Stomach (tissue), 9 donors: ENCODE results near the gene INPP5A. TPM values are rescaled to one million over a fixed set of nuclear protein-coding genes. Genes with fewer than 3 reads are reported as not detected.

Experiments
- DNase-seq, 2 donors: peaks; one replicate each; pipeline versions ENCODE4 v3.0.0 to v3.0.0-alpha.2; 2013 to 2019
- H3K27ac ChIP-seq, 5 donors: fragments of 200-600 bp in 4 of 5; sonication (generic) in 4 of 5; one replicate each; pipeline ENCODE4 v1.5.1; 2013 to 2019; ENCODE audit warnings: mild to moderate bottlenecking in 1 of 5, moderate library complexity in 1 of 5
- H3K27me3 ChIP-seq, 3 donors: fragments of 200-600 bp; sonication (generic); one replicate each; pipeline ENCODE4 v1.5.1; 2017 to 2019; ENCODE audit warnings: mixed run types in 1 of 3
- H3K36me3 ChIP-seq, 4 donors: fragments of 200-600 bp; sonication (generic); 1 replicate in 3 of 4; 2 replicates in 1 of 4; pipeline ENCODE4 v1.5.1; 2016 to 2019
- H3K4me1 ChIP-seq, 4 donors: fragments of 200-600 bp; sonication (generic); one replicate each; pipeline ENCODE4 v1.5.1; 2016 to 2019
- H3K4me3 ChIP-seq, 4 donors: fragments of 200-600 bp; sonication (generic) in 3 of 4; one replicate each; pipeline ENCODE4 v1.5.1; 2016 to 2019; ENCODE audit warnings: mild to moderate bottlenecking in 1 of 4
- H3K9me3 ChIP-seq, 4 donors: fragments of 200-600 bp; sonication (generic); one replicate each; pipeline ENCODE4 v1.5.1; 2016 to 2019
- CTCF ChIP-seq, 7 experiments: fragments of 450-650 bp in 4 of 7; fragments of 200-600 bp in 3 of 7; sonication (generic) in 3 of 7; IDR thresholded peaks; one replicate each; pipeline ENCODE4 v1.5.1; 2016 to 2019; ENCODE audit warnings: antibody characterized with exemption in 7 of 7, control low read depth in 2 of 7, mild to moderate bottlenecking in 1 of 7
- EP300 ChIP-seq: sonication (generic); formaldehyde crosslinking; IDR thresholded peaks from one replicate; pipeline ENCODE4 v1.6.1; 2017; ENCODE audit warnings: antibody characterized with exemption
- POLR2A ChIP-seq, 4 donors: fragments of 450-650 bp; IDR thresholded peaks; one replicate each; pipeline ENCODE4 v1.6.1; 2016; ENCODE audit warnings: antibody characterized with exemption in 4 of 4, control low read depth in 2 of 4, mild to moderate bottlenecking in 1 of 4, moderate library complexity in 1 of 4
- POLR2AphosphoS5 ChIP-seq, 3 donors: sonication (generic); formaldehyde crosslinking; IDR thresholded peaks; one replicate each; pipeline ENCODE4 v1.6.1; 2016; ENCODE audit warnings: antibody characterized with exemption in 3 of 3
- WGBS, 5 donors: extraction: QIAGEN DNeasy Blood & Tissue Kit in 3 of 5; methylation state at CpG; one replicate each; pipeline versions ENCODE4 v1.1.5 to v1.1.7; 2013 to 2018; 5-methylcytosine and 5-hydroxymethylcytosine counted together
- intact Hi-C: fragments of 100-400 bp; cut with DNase I; formaldehyde crosslinking; loops from one replicate; pipeline ENCODE4 v1.15.1; 2023; ENCODE audit warnings: low total_unique reads
- polyA plus RNA-seq, 3 donors: library from polyadenylated mRNA; stranded (reverse); fragments of 200-250 nt; gene quantifications; one replicate each; pipeline ENCODE4 v1.2.3, GENCODE V29; 2013
- total RNA-seq, 5 donors: library from RNA; depleted of rRNA; stranded (reverse); fragments of >200 nt; gene quantifications; one replicate each; pipeline versions ENCODE4 v1.1.0 to v1.2.3, GENCODE V29; 2014 to 2016
- donor health status: healthy with polysubstance abuse.
- donor health status: Bipolar disorder and iron deficiency.
- donor health status: healthy.

Gene INPP5A
- total and polyA plus RNA-seq, 8 donors: 17.2 to 72.3 (median 31.0) TPM

DNA sequence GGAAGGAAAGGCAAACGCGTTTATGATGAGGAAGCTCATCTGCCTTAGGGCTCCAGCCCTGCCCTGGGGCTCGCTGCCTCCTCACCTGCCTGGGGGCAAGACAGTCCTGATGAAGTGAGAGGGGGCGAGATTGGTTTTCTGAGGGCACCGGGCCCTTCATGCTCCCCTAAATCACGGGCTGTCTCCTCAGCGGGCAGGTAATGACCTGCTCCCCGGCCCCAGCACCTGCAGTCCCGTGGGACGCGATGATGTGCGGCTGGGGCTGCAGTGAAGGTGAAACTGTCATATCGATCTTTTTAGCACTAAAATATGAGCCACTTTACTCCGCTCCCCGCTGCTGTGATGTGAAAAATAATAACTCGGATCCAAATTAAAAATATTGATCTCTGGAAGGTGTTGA, 120.2 kb downstream of the INPP5A start:
- no peak for DNase-seq

GRCh38 chr10:132658546-132659205, 121.1 kb downstream of the INPP5A start:
- Histone ChIP-seq H3K4me1 (peaks cover 0 to 31% (median 11%) of the 10 kb centered on the region in 4 donors), H3K9me3 (no peaks in the 10 kb centered on the region), H3K27me3 (no peaks in the 10 kb centered on the region), H3K4me3 (no peak overlapping the region), H3K27ac (no peak overlapping the region), H3K36me3 (peaks cover 8 to 62% (median 47%) of the 10 kb centered on the region in 4 donors)
- TF ChIP-seq CTCF (IDR thresholded peaks at IDR 0.05) (no peak), POLR2A (IDR thresholded peaks at IDR 0.05) (no peak)
- intact Hi-C loops: loop anchor here (10.0 kb wide), 1 partner anchor 126 kb away; the partner anchor contains the start of gene NKX6-2
- DNase-seq: no peak
- WGBS, 5 donors: 90 to 95% (median 94%) methylated on average over 11 to 30 of the region's 30 CpGs

More for the DNA sequence above, 120.2 kb downstream of the INPP5A start:
- Histone ChIP-seq H3K27ac (no peak overlapping the region), H3K4me3 (no peak overlapping the region), H3K4me1 (peaks cover 0 to 30% (median 9%) of the 10 kb centered on the region in 4 donors), H3K27me3 (no peaks in the 10 kb centered on the region), H3K9me3 (no peaks in the 10 kb centered on the region), H3K36me3 (peaks cover 4 to 62% (median 49%) of the 10 kb centered on the region in 4 donors)
- no peak for TF ChIP-seq POLR2A (IDR thresholded peaks at IDR 0.05)
- TF ChIP-seq EP300: no peak
- TF ChIP-seq CTCF (IDR thresholded peaks at IDR 0.05): no peak
- no peak for TF ChIP-seq POLR2AphosphoS5 (IDR thresholded peaks at IDR 0.05)
- WGBS, 5 donors: 86 to 93% (median 89%) methylated on average over 13 to 16 of the region's 16 CpGs
- intact Hi-C loops: loop anchor here (10.0 kb wide), 1 partner anchor 127 kb away; the partner anchor contains the start of gene NKX6-2

GRCh38 chr10:132659206-132660091, 121.9 kb downstream of the INPP5A start:
- intact Hi-C loops: loop anchor here (10.0 kb wide), 1 partner anchor 125 kb away; the partner anchor contains the start of gene NKX6-2

More at GRCh38 chr10:132659206-132660091, 121.9 kb downstream of the INPP5A start:
- DNase-seq: no peak
- peaks cover 0 to 29% (median 10%) of the 10 kb centered on the region in 4 donors for H3K4me1 ChIP-seq
- no peak overlapping the region for H3K4me3 ChIP-seq
- no peaks in the 10 kb centered on the region for H3K9me3 ChIP-seq
- no peaks in the 10 kb centered on the region for H3K27me3 ChIP-seq
- peaks cover 8 to 56% (median 43%) of the 10 kb centered on the region in 4 donors for H3K36me3 ChIP-seq
- 89 to 95% (median 94%) methylated on average over 28 to 35 of the region's 35 CpGs for WGBS, 5 donors
- no peak overlapping the region for H3K27ac ChIP-seq
- no peak for TF ChIP-seq EP300
- no peak for TF ChIP-seq POLR2AphosphoS5 (IDR thresholded peaks at IDR 0.05)
- no peak for TF ChIP-seq POLR2A (IDR thresholded peaks at IDR 0.05)
- no peak for TF ChIP-seq CTCF (IDR thresholded peaks at IDR 0.05)
